Tibial nerve (tissue), 3 donors: ENCODE data around the gene LRRC4C.

Experiments
- POLR2A ChIP-seq, 2 donors: fragments of 450-650 bp; IDR thresholded peaks; one replicate each; pipeline ENCODE4 v1.6.1; 2017; ENCODE audit warnings: antibody characterized with exemption in 2 of 2, mild to moderate bottlenecking in 2 of 2, moderate library complexity in 2 of 2
- TF ChIP-seq, protein P1 (sequence below), 5 experiments: fragments of 200-600 bp in 3 of 5; fragments of 450-650 bp in 2 of 5; sonication (generic) in 3 of 5; IDR thresholded peaks; one replicate each; pipeline ENCODE4 v1.5.1; 2016 to 2019; ENCODE audit warnings: antibody characterized with exemption in 5 of 5, mild to moderate bottlenecking in 3 of 5, moderate library complexity in 2 of 5

DNA sequence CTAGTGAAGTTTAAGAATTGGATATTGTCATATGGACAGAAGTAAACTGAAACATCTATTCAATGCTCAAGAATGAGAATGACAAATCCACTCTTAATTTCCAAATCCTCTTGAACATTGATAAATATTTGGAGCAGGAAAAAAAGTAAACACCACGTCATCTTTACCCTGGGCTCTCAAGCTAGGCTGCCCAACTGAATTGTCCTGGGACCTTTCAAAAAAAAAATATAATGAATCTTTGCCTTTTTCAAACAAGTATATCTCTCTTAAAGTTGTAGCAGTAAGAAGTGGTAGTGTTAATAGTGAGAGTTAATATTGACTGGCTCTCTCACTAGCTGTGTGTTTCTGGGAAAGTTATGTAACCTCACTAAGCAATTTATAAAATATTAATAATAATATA lies 374.3 kb downstream of the LRRC4C start:
- TF ChIP-seq, protein P1, sequence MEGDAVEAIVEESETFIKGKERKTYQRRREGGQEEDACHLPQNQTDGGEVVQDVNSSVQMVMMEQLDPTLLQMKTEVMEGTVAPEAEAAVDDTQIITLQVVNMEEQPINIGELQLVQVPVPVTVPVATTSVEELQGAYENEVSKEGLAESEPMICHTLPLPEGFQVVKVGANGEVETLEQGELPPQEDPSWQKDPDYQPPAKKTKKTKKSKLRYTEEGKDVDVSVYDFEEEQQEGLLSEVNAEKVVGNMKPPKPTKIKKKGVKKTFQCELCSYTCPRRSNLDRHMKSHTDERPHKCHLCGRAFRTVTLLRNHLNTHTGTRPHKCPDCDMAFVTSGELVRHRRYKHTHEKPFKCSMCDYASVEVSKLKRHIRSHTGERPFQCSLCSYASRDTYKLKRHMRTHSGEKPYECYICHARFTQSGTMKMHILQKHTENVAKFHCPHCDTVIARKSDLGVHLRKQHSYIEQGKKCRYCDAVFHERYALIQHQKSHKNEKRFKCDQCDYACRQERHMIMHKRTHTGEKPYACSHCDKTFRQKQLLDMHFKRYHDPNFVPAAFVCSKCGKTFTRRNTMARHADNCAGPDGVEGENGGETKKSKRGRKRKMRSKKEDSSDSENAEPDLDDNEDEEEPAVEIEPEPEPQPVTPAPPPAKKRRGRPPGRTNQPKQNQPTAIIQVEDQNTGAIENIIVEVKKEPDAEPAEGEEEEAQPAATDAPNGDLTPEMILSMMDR (IDR thresholded peaks at IDR 0.05), result no peak
- TF ChIP-seq POLR2A (IDR thresholded peaks at IDR 0.05), result no peak
